GM12892 (cell line): ENCODE measurements around the gene BCAR1.

Experiments
- DNase-seq: peaks from one replicate; pipeline ENCODE4 v3.0.0; 2011; ENCODE audit not compliant: insufficient read length
- FAIRE-seq: peaks from 2 replicates; lab custom pipeline; 2011; peaks lifted over from hg19 to GRCh38; lab: Jason Lieb, UNC
- POLR2A ChIP-seq: IDR thresholded peaks from 2 replicates; pipeline ENCODE4 v1.6.1; 2011; ENCODE audit warnings: low read depth, low read length, control low read depth
- POLR2AphosphoS5 ChIP-seq: IDR thresholded peaks from 2 replicates; pipeline ENCODE4 v1.6.1; 2011; ENCODE audit warnings: low read depth, low read length, control low read depth
- TAF1 ChIP-seq: IDR thresholded peaks from 2 replicates; pipeline ENCODE4 v1.6.1; 2011; ENCODE audit warnings: low read depth, mild to moderate bottlenecking, control low read depth, low read length, borderline replicate concordance

The BCAR1 gene

DNA sequence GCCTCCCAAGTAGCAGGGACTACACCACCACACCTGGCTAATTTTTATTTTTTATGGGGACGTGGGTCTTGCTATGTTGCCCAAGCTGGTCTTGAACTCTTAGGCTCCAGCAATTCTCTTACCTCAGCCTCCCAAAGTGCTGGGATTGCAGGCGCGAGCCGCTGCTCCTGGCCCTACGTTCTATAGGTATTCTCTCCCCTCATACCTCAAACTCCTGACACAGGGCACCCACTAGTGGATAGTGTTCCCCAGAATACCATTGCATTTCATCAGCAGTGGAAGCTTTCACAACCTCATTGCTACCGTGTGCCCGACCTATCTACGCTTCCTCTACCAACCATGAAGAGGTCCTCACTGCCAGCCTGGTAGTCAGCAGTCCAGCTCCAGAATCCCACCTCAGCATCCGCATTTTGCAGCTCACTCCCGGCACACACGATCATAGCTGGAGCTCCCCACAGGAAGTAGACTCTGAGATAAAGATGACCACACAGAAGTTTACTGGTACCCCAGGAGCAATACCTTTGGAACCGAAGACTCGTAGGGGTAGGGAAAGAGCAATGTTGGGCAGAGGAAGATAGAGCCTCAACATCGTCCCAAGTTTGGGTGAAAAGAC, 53.8 kb downstream of the BCAR1 start:
- DNase-seq (no peak), FAIRE-seq (no peak)
- no peak for TF ChIP-seq POLR2A
- TF ChIP-seq POLR2AphosphoS5 = no peak
- TF ChIP-seq TAF1 = no peak

DNA sequence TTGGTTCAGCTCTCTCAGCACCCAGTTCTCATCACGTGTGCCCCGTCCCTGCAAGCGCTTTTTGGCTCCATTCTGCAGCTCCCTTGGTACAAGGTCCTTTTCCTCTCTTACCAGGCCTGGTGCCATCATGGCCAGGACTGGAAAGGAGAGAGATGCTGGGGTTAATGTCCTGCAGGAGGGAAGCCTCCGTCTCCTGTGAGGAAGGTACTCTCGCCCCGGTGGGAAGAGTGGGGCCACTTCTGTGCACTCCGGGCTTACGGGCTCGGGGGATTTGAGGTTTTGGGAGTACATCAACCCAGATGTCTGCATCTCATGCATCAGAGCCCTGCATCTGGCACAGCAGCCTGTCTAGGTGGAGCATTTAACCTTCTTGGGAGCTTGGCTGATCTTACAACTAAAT, 54.6 kb downstream of the BCAR1 start:
- FAIRE-seq (no peak), DNase-seq (no peak)
- TF ChIP-seq TAF1 = no peak
- TF ChIP-seq POLR2A = no peak
- TF ChIP-seq POLR2AphosphoS5 = no peak

DNA sequence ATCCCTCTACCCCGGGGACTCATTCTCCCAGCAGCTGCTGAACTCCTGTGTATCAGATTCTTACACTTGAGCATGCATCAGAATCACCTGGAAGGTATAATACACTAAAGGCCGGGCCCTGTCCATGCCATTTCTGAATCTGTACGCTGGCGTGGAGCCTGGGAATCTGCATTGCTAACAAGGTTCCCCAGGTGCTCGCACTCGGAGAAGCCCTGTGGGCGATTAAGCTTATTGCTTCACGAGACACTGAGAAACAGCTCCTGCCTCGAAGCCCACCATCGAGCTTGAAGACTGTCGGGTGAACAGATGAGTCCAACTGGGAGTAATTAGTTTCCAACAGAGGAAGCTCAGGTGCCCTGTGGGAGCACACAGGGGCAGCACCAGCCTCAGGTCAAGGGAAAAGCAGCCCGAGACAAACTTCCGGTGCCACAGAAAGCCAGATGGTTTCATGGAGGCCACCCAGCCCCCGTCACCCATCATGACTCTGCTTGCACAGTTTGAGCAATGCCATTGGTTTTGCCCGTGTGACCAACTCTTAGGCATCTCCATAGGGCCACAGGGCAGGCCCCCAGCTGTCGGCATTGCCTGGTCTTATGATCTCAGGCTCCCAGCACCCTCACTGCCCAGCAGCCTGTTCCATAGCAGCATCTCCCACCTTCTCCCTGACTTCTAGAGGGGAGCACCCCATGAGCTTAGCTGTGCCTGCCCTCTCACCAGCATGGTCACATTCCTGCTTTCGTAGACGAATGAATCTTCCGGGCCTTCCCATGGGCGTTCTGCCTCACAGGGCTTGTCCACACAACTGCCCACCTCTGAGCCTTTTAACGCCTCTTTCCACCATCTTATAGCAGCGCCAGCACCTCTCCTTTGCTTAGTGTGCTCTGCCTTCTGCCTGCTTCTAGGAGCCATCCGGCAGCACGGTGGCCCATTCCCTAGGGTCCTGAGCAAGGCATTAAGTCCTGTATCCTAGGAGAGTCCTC, 55.3 kb downstream of the BCAR1 start:
- no peak for FAIRE-seq
- TF ChIP-seq POLR2AphosphoS5 (no peak), TAF1 (no peak), POLR2A (no peak)

DNA sequence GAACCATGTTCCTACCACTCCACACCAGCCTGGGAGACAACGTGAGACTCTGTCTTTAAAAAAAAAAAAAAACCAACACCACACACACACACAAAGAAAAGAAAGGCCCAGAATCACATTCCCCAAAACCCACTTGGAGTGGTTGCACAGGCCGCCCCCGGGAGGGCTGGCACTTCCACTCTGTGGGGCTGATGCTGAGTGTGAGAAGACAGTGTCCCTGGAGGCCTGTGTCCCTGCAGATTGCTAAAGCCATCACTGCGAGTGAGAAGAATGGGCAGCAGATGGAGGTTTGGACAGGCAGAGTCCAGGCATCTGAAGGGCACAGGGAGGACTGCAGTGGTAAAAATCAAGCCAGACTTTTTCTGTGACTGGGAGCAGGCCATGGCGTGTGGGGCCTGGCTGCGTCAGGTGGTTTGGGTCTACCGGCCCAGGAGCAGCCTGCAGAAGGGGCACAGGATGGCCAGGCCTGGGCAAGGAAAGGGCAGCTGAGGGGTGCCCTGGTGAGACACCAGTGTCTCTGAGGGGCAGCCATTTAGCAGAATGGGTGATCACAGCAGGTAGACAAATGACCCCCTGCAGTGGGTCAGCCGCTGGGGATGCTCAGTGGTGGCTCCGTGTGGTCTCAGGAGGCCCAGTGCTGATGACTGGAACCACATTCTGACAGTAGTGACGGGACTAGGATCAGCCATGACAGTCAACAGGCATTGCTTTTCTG, 57.5 kb downstream of the BCAR1 start:
- DNase-seq (no peak), FAIRE-seq (no peak)
- no peak for TF ChIP-seq POLR2AphosphoS5
- TF ChIP-seq POLR2A = no peak
- TF ChIP-seq TAF1 = no peak

More for the DNA sequence above, 55.3 kb downstream of the BCAR1 start:
- DNase-seq = no peak

DNA sequence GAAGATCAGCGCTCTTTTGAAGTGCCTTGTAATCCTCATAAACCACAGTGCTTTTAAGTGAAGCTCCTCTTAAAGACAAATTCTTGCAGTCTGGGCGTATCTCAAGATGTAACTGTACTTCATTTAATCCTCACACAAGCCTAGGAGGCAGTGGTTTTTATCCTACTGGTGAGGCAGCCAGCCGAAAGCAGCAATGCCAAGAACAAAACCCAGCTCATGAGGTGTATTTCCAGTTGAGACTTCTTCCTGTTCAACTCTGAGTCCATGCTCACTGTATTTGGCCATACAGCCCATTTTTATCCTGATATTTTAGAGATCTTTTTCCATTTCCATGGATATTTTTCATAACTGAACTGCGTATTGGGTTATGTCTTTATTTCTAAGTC, 58.2 kb downstream of the BCAR1 start:
- FAIRE-seq = no peak
- TF ChIP-seq TAF1 (no peak), POLR2A (no peak), POLR2AphosphoS5 (no peak)
- DNase-seq = no peak

DNA sequence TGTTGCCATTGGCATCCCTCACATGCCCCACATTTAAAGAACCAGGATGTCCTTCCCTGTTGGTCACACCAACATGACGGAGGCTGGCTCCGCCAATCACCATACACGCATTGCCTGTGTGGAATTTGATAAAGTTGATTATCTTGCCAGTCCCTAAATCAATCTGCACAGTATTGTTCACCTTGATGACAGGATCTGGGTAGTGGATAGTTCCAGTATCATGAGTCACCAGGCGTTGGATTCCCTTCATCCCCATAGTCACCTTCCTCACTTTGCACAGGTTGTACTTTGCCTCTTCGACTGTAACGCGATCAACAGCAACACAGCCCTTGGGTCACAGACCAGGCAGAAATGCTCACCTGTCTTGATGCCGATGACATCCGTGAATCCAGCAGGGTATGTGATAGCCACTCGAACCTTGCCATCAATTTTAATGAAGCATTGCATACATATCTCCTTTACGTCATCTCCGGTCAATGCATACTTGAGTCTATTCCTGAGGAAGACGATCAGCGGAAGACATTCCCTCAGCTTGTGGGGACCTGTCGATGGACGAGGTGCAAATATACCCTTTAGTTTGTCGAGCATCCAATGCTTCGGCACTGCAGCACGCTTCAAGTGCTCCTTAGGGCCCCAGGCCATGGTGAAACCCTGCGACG, 58.7 kb downstream of the BCAR1 start:
- TF ChIP-seq POLR2A (no peak), POLR2AphosphoS5 (no peak), TAF1 (no peak)
- DNase-seq (no peak), FAIRE-seq (no peak)

DNA sequence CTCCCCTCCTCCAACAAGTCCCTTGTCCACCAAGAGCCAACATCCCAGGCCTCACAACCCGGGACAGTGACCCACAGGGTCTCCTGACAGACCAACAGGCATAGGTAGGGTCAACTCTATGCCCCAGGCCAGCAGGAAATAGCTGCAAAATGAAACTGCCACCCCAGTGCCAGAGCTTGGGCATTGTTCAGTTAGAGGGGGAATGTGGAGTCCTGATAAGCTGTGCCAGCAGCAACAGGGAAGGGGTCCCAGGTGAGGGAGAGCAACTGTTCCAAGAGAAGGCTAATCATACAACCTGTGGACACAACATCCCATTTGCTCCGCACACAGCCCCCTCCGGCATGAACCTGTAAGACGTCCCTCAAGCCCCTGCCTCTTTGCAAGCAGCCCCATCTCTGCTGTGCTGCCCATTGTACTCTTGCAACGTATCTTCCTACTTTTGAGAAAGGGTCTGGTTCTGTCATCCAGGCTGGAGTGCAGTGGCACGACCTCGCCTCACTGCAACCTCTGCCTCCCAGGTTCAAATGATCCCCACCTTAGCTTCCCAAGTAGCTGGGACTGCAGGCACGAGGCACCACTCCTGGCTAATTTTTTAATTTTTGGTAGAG, 61.7 kb downstream of the BCAR1 start:
- no peak for DNase-seq
- no peak for FAIRE-seq
- TF ChIP-seq POLR2A (no peak), TAF1 (no peak), POLR2AphosphoS5 (no peak)

DNA sequence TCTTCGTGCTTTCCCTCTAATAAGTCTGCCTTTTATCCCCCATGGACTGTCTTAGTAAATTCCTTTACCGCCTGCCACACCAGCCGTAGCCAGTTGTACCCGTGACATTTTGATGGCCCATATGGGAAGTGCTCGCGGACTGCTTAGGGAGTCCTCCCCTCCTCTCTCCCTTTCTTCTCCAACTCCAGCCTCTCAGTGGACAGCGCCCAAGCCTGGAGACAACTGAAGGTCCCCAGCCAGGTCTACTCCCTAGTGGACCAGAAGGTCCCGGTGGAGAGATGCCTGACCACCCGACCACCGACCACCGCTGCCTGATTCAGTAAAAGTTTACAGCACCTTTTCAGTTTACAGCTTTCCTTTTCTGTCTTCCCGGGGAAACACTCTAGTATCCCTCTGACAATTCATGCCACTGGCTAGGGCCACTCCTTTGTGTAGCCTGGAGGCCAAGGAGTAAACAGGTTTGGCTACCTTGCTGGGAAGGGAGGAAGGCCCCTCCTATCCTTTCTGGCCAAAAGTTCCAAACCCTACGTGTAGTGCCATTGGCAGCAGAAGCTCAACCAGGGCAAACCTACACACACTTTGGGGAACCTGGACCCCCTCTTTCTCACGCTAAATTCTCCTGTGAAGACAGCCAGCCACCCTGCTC, 62.5 kb downstream of the BCAR1 start:
- TF ChIP-seq TAF1 = no peak
- no peak for TF ChIP-seq POLR2A
- no peak for TF ChIP-seq POLR2AphosphoS5
- DNase-seq (no peak), FAIRE-seq (no peak)

DNA sequence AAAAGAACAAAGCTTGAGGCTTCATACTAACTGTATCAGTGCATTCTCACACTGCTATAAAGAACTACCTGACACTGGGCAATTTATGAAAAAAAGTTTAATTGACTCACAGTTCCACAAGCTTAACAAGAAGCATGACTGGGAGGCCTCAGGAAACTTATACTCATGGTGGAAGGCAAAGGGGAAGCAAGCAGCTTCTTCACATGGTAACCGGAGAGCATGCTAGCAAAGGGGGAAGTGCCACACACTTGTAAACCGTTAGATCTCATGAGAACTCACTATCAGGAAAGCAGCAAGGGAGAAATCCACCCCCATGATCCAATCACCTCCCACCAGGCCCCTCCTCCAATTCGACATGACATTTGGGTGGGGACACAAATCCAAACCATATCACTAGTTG, 69.8 kb downstream of the BCAR1 start:
- DNase-seq (no peak), FAIRE-seq (no peak)
- TF ChIP-seq POLR2A (no peak), POLR2AphosphoS5 (no peak), TAF1 (no peak)

DNA sequence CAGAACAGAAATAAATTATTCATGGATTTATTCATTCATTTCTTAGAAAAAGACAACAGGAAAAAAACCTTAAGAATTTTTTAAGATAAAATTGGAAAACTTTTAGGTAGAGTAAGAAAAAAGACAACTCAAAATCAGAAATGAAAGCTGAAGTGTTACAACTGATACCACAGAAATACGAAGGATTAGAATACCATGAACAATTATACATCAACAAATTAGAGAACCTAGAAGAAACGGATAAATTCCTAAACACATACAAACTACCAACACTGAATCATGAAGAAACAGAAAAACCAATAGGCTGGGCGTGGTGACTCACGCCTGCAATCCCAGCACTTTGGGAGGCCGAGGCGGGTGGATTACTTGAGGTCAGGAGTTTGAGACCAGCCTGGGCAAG, 72.2 kb downstream of the BCAR1 start:
- no peak for FAIRE-seq

More for the DNA sequence above, 72.2 kb downstream of the BCAR1 start:
- no peak for TF ChIP-seq TAF1
- DNase-seq = no peak
